ENCODE data around the gene SLC5A10.

DNA sequence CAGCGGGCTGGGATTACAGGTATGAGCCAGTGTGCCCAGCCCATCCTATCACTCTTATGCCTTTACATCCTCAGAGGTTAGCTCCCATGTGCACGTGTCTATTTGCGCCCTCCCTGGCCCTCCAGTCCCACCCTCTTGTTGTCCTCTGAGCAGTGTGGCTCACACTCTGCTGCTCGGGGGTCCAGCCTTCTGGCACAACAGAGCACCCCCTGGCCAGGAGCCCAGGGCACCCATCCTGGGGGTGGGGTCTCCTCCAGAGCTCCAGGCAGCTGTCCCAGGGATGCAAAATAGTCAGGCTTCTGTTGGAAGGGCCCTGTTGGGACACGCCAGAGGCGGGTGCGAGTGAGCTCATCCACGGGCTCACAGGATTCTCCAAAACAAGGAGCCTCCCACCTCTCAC lies 64.3 kb downstream of the SLC5A10 start:
- TF ChIP-seq ZFX (IDR thresholded peaks at IDR 0.05) = no peak
- TF ChIP-seq, protein P1, sequence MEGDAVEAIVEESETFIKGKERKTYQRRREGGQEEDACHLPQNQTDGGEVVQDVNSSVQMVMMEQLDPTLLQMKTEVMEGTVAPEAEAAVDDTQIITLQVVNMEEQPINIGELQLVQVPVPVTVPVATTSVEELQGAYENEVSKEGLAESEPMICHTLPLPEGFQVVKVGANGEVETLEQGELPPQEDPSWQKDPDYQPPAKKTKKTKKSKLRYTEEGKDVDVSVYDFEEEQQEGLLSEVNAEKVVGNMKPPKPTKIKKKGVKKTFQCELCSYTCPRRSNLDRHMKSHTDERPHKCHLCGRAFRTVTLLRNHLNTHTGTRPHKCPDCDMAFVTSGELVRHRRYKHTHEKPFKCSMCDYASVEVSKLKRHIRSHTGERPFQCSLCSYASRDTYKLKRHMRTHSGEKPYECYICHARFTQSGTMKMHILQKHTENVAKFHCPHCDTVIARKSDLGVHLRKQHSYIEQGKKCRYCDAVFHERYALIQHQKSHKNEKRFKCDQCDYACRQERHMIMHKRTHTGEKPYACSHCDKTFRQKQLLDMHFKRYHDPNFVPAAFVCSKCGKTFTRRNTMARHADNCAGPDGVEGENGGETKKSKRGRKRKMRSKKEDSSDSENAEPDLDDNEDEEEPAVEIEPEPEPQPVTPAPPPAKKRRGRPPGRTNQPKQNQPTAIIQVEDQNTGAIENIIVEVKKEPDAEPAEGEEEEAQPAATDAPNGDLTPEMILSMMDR (conservative IDR thresholded peaks at IDR 0.05) = no peak

Measured in C4-2B (cell line).